CD4-positive, alpha-beta T cell treated with Interleukin-2 at 100 ng/mL for 4 hours (primary cell): ENCODE measurements around the gene SON.
"Not testable (repeated sequence)": the region's sequence is repeated elsewhere in the genome, so short reads cannot be mapped to it uniquely, and the experiment has no call there.

Source experiments
- DNase-seq: peaks from one replicate; pipeline ENCODE4 v3.0.0-alpha.2; 2020; ENCODE audit warnings: low spot score

The SON gene

GRCh38 chr21:33542640-33543504 is at the start of gene SON:
Gene SON (plus strand): TSS chr21:33543038. CDS start chr21:33543093, 55 bp downstream.
- peak; percentile 98 for DNase-seq

DNA sequence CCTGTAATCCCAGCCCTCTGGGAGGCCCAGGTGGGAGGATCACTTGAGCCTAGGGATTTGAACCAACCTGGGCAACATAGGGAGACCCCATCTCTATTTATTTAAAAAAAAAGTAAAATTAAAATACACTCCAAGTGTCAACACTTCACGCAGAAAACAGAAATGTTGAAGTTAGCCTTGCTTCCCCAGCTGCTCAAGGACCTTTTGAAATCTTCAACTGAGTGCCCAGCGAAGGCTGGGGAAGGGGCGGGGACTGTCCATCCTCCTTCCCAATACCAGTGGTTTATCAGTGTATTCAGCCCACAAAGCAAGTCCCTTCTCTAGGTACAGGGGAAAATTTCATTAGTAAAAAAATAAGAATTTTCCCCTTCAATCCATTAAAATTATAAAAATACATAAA is 49.1 kb upstream of the SON start:
- DNase-seq, result no peak

- DNase-seq, result no peak
Measured at GRCh38 chr21:33495743-33496142, 47.1 kb upstream of the SON start.

GRCh38 chr21:33496345-33496744 is 46.5 kb upstream of the SON start:
- no peak for DNase-seq

- no peak for DNase-seq
Measured at GRCh38 chr21:33505833-33506232, 37.0 kb upstream of the SON start.

- DNase-seq, result not testable (repeated sequence)
Measured at GRCh38 chr21:33507003-33507402, 35.8 kb upstream of the SON start.

GRCh38 chr21:33510826-33511225 is 32.0 kb upstream of the SON start:
- DNase-seq, result no peak

DNA sequence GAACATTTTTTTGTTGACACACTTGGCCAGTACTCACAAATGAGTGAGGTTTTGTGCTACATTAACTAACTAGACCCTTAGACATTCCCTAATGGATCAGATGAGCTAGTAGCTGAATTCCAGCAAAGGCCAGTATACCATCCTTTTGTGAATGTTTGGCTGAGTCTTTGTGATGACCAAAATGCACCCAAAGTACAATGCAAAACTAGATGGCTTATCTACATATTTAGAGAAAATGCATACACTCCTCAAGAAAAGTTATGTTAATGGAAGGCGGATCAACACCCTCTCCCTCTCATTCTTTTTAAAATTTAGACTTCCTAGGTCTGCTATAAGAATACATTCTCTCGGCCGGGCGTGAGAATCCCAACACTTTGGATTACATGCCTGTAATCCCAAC is 31.2 kb upstream of the SON start:
- DNase-seq, result no peak

DNA sequence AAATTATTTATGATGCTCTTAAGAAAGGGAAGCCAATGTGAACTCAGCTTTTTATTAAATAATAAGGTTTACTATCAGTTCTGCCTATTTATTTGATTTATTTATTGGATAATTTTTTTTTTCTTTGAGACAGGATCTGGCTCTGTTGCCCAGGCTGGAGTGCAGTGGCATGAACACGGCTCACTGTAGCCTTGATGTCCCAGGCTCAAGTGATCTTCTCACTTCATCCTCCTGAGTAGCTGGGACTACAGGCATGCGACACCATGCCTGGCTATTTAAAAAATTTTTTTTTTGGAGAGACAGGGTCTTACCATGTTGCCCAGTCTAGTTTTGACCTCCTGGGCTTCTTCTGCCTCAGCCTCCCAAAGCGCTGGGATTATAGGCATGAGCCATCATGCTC is 30.4 kb upstream of the SON start:
- DNase-seq, result no peak

DNA sequence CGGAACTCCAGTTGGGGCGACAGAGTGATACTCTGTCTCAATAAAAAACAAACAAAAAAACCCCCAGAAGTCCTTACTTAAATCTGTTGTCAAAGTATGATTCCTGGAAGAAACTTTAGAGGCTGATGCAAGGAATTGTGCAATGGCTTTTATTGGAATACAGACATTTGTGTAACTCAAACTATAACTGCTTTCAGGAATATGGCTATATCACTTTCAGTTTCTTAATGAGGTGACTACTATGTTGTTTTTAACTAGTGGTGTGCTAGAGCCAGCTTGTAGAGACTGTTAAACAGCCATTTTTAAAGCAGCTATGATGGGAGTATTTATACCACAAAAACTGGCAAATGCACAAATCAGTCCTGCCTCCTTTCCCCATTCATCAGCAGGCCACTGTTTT is 28.6 kb upstream of the SON start:
- no peak for DNase-seq

DNA sequence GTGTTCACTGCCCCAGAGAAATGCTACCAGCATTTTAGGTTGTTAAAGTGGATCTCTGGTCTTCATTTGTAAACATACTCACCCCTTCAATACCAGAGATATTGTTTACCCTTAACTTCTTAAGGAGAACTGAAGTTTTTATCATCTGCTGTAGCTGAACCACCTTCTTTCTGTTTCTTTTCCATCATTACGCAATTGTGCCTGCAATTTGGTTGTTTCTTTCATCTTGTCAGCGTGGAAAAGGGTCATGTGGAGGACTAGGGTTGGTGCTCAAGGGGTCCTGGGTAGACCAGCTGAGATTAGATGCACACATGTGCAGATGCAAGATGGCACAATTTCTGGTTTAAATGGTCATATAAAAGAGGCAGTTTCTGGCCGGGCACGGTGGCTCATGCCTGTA is 23.9 kb upstream of the SON start:
- DNase-seq, result no peak

DNA sequence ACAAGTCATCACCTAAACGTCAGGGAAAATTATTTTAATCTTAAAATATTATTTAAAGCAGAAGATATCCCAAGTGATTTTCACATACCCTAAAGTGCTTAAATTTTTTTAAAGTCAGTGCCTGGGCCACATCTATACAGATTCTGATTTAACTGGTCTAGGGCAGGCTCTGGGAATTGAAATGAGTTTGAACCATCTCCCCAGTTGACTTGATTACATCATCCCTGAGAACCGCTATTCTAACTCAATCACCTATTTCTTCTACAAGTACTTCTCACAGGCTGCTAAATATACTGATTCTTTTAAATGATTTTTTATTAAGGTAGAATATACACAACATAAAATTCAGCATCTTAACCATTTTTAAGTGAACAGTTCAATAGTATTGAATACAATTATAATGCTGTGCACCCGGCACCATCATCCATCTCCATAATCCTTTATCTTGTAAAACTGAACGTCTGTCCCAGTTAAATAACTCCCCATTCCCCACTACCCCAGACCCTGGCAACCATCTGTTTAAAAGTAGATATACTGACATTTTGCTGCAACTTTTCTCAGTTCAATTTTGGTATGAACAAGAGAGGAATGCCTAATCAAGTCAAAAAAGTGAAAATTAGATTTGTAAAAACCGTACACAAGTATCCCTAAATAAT is 20.4 kb upstream of the SON start:
- DNase-seq, result no peak

GRCh38 chr21:33522953-33523349 is 19.9 kb upstream of the SON start:
- DNase-seq, result no peak

DNA sequence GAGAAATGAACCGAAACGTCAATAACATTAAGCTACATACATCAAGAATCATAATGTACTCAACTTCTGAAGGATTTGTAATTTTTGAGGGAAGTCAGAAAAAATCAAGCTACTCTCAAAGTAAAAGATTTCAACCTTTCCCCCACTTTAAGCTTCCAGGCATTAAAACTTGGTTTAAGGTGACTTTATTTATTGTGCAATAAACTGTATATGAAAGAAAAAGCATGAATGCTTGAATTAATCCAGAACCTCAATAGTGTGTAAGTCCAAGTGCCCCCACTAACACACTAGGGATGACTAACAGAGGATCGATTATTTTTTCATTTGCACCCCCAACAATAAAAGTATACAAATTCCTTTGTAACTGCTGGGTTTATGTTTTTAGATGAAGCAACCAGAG is 11.8 kb upstream of the SON start:
- DNase-seq, result no peak

DNA sequence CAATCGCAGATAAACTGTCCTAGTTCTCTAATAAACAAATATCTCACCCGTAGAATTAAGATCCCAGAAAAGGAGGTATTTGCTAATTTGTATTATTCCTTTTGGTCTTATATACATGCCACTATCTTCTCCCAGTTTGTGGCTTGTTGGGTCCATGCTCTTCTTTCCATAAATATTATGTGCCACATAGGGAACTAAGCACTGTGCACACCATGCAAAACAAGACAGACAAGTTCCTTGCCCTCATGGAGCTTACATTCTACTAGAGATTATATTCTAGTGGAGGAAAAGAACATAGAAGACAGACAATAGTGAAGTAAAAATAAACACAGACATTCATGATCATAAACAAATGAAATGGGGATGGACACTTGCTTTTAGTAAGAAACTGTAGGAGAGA is 5.6 kb upstream of the SON start:
- no peak for DNase-seq

- DNase-seq, result no peak
Measured at GRCh38 chr21:33539616-33540015, 3.2 kb upstream of the SON start.

GRCh38 chr21:33540711-33541104 is 2.1 kb upstream of the SON start:
- no peak for DNase-seq

DNA sequence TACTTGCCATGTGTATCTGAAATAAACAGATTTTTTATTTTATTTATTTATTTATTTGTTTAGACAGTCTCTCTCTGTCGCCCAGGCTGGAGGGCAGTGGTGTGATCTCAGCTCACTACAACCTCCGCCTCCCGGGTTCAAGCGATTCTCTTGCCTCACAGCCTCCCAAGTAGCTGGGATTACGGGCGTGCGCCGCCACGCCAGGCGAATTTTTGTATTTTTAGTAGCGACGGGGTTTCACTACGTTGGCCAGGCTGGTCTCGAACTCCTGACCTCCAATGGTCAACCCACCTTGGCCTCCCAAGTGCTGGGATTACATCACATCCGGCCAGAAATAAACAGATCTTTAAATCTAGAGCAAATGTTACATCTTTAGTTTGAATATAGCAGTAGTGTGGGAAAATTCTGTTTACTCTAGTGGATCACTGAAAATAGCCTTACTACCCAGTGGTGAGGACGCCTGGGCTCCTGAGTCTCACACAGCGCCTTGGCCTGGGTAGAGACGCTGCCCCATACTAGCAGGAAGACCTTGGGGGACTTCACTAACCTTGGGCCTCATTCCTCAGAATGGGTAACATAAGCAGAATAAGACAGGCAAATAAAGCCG is 1.6 kb upstream of the SON start:
- DNase-seq, result peak; percentile 1

DNA sequence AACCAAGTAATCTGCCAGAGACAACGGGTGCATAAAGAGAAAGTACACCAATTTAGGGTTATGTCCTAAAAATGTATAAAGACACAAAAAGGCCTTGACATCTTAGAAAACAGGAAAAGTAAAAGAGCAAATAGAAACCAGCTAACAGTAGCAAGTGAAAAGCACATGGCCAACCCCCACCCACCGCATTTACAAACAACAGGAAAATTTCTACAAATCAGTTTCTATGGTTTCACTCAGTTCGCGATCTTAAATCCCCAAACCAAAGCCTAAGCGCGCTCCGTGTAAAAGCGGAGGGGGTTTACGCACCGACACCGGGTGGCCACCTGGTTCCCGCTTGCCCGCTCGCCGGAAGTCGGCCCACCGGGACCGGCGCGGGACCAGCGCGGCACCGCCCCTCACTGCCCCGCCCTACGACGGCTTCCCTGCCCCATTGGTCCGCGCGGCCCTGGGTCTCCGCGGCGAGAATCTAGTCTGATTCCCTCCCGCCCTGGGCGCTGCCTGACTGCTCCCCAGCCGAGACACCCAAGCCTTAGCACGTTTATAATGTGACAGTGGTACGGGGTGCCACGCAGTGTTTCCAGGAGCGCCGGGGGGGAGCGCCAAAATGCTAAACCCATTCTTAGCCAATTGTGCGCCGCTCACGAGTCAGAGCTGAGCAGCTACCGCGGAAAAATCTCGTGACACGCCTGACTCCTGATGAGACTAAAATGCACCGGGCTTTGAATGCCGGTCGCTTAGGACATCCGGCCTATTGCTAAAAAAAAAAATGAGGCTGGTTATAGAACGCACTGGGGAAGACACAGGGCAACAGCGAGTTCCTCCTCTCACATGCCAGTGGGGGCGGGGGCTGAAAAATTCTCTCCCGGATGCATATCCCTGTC is 840 bp upstream of the SON start, which contains the start of gene GART:
Gene GART (minus strand): TSS at position 362 of the 884 bp plus-strand sequence. CDS start 2,802 bp downstream, outside the sequence.
- peak; percentile 73 for DNase-seq

- peak; percentile 48 for DNase-seq
Measured at GRCh38 chr21:33543505-33544129, 779 bp downstream of the SON start.

GRCh38 chr21:33544451-33545195 is 1.8 kb downstream of the SON start:
- no peak for DNase-seq
